WI38 (cell line): ENCODE data around the gene ZMYND10.

Source experiments
- H3K4me3 ChIP-seq: 2 replicates; pipeline ENCODE4 v1.5.1; 2011; ENCODE audit warnings: low read depth, mild to moderate bottlenecking, control low read depth, low read length
- CTCF ChIP-seq: IDR thresholded peaks from 2 replicates; pipeline ENCODE4 v1.5.1; 2012; ENCODE audit warnings: low read depth, mild to moderate bottlenecking, control low read depth, low read length

ZMYND10 gene

DNA sequence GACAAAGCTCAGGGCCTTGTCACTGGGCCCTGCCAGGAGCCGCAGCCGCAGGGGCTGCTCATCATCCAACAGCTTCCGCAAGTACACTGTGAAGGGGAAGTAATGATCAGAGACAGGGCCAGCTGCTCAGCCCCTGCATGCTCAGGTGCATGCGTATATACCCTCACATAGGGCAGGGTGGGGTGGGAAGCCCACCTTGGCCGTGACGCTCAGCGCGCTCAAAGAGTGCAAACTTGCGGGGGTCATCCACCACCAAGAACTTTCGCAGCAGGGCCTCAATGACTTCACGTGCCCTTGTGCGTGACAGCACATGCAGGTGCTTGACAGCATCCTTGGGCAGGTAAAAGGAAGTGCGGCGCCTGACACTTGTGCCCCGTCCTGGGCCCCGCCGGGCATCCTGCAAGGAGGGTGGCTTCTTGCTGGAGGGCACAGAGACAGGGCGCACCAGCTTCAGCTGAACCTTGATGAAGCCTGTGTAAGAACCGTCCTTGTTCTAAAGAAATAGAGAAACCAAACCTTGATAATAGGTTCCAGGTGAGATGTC, 14.1 kb downstream of the ZMYND10 start:
- no peak for TF ChIP-seq CTCF
- H3K4me3 ChIP-seq: no peak overlapping the region

DNA sequence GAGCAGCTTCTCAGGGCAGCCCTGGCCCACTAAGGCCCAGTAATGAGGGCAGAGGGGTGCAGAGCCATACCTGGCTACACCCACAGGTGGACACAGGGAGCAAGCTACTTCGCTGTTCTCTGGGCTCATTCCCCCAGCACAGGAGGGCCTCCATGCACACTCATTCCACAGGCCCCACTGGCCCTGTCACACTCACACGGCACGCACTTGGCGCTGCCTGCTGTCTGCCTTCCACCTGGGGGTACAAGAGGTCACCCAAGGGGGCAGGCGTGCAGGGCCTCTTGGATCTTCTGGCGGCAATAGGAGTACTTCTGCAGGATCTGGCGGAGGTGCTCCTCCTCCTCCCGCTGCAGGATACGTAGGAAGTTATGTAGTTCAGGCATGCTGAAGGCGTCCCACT, 15.2 kb downstream of the ZMYND10 start:
- no peak for TF ChIP-seq CTCF
- H3K4me3 ChIP-seq: no peak overlapping the region

GRCh38 chr3:50327943-50328691, 17.4 kb downstream of the ZMYND10 start, which contains the start of gene TUSC2:
TUSC2 (minus strand) TSS chr3:50328223; CDS start chr3:50328099, 124 bp downstream.
- no peak for TF ChIP-seq CTCF
- peak within 1 kb of the TSS; percentile 94 for H3K4me3 ChIP-seq

GRCh38 chr3:50327129-50327528, 18.4 kb downstream of the ZMYND10 start:
- peak overlapping the region; percentile 94 for H3K4me3 ChIP-seq
- TF ChIP-seq CTCF: no peak

DNA sequence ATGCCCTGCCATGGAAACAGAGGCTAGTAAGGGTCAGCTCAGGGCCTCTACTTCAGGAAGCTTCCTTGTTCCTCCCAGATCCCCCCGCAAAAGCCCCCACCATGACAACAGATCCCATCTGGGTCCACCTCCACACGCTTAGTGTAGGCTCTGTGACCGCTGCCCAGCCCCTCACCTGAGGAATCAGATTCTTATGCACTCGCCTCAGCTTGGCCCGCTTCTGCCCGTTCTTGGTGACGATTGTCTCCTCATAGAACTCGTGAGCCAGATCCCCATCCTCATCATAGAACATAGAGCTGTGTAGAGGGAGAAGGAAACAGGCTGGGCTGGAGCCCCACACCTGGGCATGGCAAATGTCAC, 19.4 kb downstream of the ZMYND10 start:
- no peak overlapping the region for H3K4me3 ChIP-seq
- TF ChIP-seq CTCF: no peak

DNA sequence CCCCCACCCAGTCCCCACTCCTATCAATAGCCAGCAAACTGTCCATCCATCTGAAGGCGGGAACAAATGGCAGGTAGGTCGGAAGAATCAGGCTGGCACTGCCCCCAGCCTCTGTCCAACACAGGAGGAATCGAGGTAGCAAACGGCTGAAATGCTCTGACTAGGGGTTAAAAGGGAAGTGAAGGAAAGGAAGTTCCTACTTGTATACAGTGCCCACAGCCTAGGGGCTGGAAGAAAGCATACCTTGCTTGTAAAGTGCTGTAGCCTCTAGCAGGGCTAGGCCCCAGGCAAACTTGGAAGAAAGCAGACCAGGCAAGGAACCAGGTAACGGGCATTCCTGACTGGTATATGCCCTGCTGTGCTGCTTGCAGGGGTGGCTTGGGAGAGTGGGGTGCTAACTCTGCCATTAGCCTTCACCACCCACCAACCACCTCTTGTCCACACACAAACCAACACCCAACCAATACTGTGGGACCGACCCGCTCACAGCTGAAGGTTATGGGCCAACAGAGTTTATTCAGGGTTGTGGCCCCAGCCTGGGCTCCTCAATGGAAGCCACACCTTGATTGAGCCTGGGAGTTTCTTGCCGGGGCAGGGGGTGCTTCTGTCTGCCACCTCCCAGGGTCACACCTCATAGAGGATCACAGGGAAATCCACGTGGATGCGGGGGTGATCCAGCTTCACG, 19.9 kb downstream of the ZMYND10 start:
- no peak for TF ChIP-seq CTCF
- no peak overlapping the region for H3K4me3 ChIP-seq

DNA sequence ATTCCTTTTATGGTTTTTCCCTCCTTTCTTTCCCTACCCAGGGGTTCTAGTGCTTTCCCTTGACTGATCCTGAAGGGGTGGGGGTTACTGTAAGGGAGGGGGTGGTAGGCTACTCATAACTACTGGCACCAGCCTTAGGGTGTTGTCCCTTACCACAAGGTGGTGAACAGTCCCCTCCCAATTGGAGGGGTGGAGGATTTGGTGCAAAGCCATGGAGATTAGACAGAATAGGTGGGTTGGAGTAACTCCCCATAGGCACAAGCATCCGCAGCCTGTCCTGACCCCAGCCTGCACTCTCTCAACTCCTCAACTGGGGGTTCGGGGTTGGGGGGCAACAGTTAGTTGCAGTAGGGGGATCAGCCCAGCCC, 20.4 kb downstream of the ZMYND10 start:
- TF ChIP-seq CTCF: no peak
- H3K4me3 ChIP-seq: no peak overlapping the region
